Osteoblast (primary cell): Measurements from ENCODE around the gene ADAMTS9. TPM values are rescaled to one million over a fixed set of nuclear protein-coding genes. Genes with fewer than 3 reads are reported as not detected.

ENCODE experiments used
- DNase-seq: peaks from one replicate; pipeline ENCODE4 v3.0.0; 2011; ENCODE audit warnings: low spot score, mixed read lengths; ENCODE audit not compliant: insufficient read length; ENCODE audit errors: missing footprints
- H2AFZ ChIP-seq: 2 replicates; pipeline ENCODE4 v1.6.0; 2011; ENCODE audit warnings: mild to moderate bottlenecking, low read length
- H3K27ac ChIP-seq: 2 replicates; pipeline ENCODE4 v1.5.1; 2011; ENCODE audit warnings: mild to moderate bottlenecking, low read depth, low read length, moderate library complexity
- H3K27me3 ChIP-seq: 2 replicates; pipeline ENCODE4 v1.6.0; 2012; ENCODE audit warnings: mild to moderate bottlenecking, control low read depth, inconsistent platforms, low read length, moderate library complexity; ENCODE audit not compliant: insufficient read depth
- H3K36me3 ChIP-seq: 2 replicates; pipeline ENCODE4 v1.5.1; 2011; ENCODE audit warnings: mild to moderate bottlenecking, low read length, control low read depth, moderate library complexity; ENCODE audit not compliant: insufficient read depth
- H3K4me1 ChIP-seq: 2 replicates; pipeline ENCODE4 v1.5.1; 2011; ENCODE audit warnings: mild to moderate bottlenecking, low read length, control low read depth, moderate library complexity; ENCODE audit not compliant: insufficient read depth
- H3K4me2 ChIP-seq: 2 replicates; pipeline ENCODE4 v1.6.0; 2011; ENCODE audit warnings: mild to moderate bottlenecking, low read length; ENCODE audit not compliant: insufficient read depth
- H3K4me3 ChIP-seq: fragments of 200-600 bp; sonication (generic); 3 replicates; pipeline ENCODE4 v1.5.1; 2012; ENCODE audit warnings: mild to moderate bottlenecking, low read length, inconsistent platforms; ENCODE audit not compliant: insufficient read depth
- H3K79me2 ChIP-seq: 2 replicates; pipeline ENCODE4 v1.6.0; 2012; ENCODE audit warnings: mild to moderate bottlenecking, low read length, control low read depth, inconsistent platforms; ENCODE audit not compliant: insufficient read depth
- H3K9me3 ChIP-seq: 2 replicates; pipeline ENCODE4 v1.5.1; 2011; ENCODE audit warnings: low read depth, low read length, control low read depth
- H4K20me1 ChIP-seq: 2 replicates; pipeline ENCODE4 v1.6.0; 2012; ENCODE audit warnings: mild to moderate bottlenecking, low read length, control low read depth; ENCODE audit not compliant: insufficient read depth
- total RNA-seq: library from RNA; depleted of rRNA; stranded (reverse); fragments of >200 nt; gene quantifications from 2 replicates; pipeline ENCODE4 v1.2.3, GENCODE V29; 2012
- TF ChIP-seq, protein P1 (sequence below): IDR thresholded peaks from 2 replicates; pipeline ENCODE4 v1.5.1; 2011; ENCODE audit warnings: mild to moderate bottlenecking, low read depth, low read length, moderate library complexity; ENCODE audit errors: extremely low read depth

Gene ADAMTS9
- total RNA-seq, 1 donor: 4.0 TPM

DNA sequence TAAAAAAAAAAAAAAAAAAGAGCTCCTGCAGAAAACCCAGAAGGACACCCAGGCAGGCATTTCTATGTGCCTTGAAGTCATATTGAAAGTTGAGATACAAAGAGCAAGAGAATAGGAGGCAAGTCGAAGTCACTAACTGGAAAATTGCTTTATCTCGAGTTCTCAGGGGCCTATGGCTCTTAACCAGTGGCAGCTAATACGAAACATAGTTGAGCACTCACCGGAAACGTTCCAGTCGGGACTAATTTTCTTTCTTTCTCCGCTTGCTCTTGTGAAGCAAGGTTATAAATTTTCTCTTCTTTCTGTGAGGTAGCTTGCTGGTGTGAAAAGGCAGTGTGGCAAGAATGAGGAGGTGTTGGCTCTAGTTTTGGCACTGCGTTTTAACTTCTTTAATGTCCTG, 181.5 kb downstream of the ADAMTS9 start:
- TF ChIP-seq, protein P1, sequence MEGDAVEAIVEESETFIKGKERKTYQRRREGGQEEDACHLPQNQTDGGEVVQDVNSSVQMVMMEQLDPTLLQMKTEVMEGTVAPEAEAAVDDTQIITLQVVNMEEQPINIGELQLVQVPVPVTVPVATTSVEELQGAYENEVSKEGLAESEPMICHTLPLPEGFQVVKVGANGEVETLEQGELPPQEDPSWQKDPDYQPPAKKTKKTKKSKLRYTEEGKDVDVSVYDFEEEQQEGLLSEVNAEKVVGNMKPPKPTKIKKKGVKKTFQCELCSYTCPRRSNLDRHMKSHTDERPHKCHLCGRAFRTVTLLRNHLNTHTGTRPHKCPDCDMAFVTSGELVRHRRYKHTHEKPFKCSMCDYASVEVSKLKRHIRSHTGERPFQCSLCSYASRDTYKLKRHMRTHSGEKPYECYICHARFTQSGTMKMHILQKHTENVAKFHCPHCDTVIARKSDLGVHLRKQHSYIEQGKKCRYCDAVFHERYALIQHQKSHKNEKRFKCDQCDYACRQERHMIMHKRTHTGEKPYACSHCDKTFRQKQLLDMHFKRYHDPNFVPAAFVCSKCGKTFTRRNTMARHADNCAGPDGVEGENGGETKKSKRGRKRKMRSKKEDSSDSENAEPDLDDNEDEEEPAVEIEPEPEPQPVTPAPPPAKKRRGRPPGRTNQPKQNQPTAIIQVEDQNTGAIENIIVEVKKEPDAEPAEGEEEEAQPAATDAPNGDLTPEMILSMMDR: no peak
- DNase-seq: no peak
- no peaks in the 10 kb centered on the region for H3K36me3 ChIP-seq
- no peak overlapping the region for H2AFZ ChIP-seq
- no peaks in the 10 kb centered on the region for H3K9me3 ChIP-seq
- H3K27me3 ChIP-seq: peaks cover 5% of the 10 kb centered on the region
- no peak overlapping the region for H3K4me2 ChIP-seq
- H3K27ac ChIP-seq: no peak overlapping the region
- H3K4me3 ChIP-seq: no peak overlapping the region
- no peaks in the 10 kb centered on the region for H3K4me1 ChIP-seq
- H4K20me1 ChIP-seq: no peaks in the 10 kb centered on the region
- no peaks in the 10 kb centered on the region for H3K79me2 ChIP-seq

DNA sequence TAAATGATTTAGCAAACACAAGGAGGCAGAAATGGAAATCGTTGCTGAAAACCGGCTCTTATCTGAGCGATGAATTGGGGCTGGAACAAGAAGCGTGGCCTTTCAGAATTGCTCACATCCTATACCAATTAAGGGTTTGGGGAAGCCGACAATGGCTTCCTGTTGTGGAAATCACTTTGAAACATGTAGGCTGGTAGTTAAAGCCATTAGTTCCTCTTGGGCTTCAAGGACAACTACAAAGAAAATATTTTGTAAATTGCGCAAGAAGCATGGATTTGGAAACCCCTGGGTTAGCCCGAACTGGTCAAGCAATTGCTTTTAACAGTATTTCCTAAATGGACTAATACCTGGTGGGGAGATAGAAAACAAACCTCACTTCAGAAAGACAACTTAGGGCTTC, 182.4 kb downstream of the ADAMTS9 start:
- Histone ChIP-seq H3K79me2 (no peaks in the 10 kb centered on the region), H3K4me3 (no peak overlapping the region), H2AFZ (no peak overlapping the region), H3K27ac (no peak overlapping the region), H4K20me1 (no peaks in the 10 kb centered on the region), H3K9me3 (no peaks in the 10 kb centered on the region), H3K27me3 (peaks cover 5% of the 10 kb centered on the region), H3K36me3 (no peaks in the 10 kb centered on the region), H3K4me1 (no peaks in the 10 kb centered on the region), H3K4me2 (no peak overlapping the region)
- DNase-seq: no peak
- TF ChIP-seq, protein P1: no peak

DNA sequence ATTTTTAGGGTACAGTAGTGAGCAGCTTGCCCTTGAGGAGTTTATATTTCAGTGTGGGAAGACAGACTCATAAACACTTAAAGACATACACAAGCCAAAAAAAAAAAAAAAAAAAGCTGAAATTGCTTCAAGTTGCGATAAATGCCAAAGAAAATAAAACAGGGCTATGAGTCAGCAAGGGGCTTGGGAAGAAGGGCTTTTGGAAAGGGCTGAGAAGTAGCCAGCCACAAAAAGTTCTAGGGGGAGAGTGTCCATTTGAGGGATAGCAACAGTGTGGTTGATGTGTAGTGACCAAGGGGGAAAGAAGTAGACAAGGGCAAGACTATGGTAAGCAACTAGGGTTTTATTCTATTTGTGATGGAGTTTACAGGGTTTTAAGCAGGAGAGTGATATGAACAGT, 185.5 kb downstream of the ADAMTS9 start:
- no peak overlapping the region for H2AFZ ChIP-seq
- no peak for DNase-seq
- H3K27ac ChIP-seq: no peak overlapping the region
- H3K4me2 ChIP-seq: no peak overlapping the region
- no peaks in the 10 kb centered on the region for H4K20me1 ChIP-seq
- TF ChIP-seq, protein P1: no peak
- H3K9me3 ChIP-seq: no peaks in the 10 kb centered on the region
- peaks cover 5% of the 10 kb centered on the region for H3K27me3 ChIP-seq
- no peaks in the 10 kb centered on the region for H3K36me3 ChIP-seq
- no peaks in the 10 kb centered on the region for H3K79me2 ChIP-seq
- no peaks in the 10 kb centered on the region for H3K4me1 ChIP-seq
- H3K4me3 ChIP-seq: no peak overlapping the region

DNA sequence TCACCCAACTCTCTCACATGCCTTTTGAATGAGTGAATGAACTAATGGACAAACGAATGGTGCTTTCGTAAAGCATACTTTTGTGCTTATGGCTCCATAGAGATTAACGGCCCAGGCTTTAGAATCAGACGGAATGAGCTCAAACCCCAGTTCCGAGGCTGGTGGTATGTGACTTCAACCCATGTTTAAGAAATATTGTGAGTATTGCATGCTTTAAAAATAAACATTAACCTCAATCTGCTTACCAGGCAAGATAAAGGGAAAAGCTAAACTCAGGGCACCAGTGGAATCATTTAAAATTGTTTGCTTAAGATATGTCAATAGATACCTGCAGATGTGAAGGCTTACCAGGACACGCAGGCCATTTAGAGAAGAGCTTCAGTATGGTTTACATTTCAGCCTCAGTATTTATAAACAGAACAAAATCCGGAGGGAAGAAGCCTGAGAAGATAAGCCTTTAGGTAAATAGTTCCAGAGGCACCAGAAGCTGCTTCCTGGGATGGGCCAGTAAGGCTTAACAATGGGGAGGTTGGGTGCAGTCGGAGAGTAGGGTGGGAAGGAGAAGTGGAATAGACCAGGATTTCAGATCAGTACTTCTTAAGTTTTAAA, 186.4 kb downstream of the ADAMTS9 start:
- no peaks in the 10 kb centered on the region for H3K36me3 ChIP-seq
- H4K20me1 ChIP-seq: no peaks in the 10 kb centered on the region
- H3K4me3 ChIP-seq: no peak overlapping the region
- DNase-seq: peak; percentile 77
- no peaks in the 10 kb centered on the region for H3K79me2 ChIP-seq
- no peaks in the 10 kb centered on the region for H3K9me3 ChIP-seq
- H3K4me1 ChIP-seq: no peaks in the 10 kb centered on the region
- H3K4me2 ChIP-seq: no peak overlapping the region
- no peak overlapping the region for H2AFZ ChIP-seq
- no peak overlapping the region for H3K27ac ChIP-seq
- TF ChIP-seq, protein P1: no peak
- peaks cover 5% of the 10 kb centered on the region for H3K27me3 ChIP-seq
